ENCODE measurements around the gene NT5C2.
"Not testable (repeated sequence)": the region's sequence is repeated elsewhere in the genome, so short reads cannot be mapped to it uniquely, and the experiment has no call there.

Gene NT5C2

DNA sequence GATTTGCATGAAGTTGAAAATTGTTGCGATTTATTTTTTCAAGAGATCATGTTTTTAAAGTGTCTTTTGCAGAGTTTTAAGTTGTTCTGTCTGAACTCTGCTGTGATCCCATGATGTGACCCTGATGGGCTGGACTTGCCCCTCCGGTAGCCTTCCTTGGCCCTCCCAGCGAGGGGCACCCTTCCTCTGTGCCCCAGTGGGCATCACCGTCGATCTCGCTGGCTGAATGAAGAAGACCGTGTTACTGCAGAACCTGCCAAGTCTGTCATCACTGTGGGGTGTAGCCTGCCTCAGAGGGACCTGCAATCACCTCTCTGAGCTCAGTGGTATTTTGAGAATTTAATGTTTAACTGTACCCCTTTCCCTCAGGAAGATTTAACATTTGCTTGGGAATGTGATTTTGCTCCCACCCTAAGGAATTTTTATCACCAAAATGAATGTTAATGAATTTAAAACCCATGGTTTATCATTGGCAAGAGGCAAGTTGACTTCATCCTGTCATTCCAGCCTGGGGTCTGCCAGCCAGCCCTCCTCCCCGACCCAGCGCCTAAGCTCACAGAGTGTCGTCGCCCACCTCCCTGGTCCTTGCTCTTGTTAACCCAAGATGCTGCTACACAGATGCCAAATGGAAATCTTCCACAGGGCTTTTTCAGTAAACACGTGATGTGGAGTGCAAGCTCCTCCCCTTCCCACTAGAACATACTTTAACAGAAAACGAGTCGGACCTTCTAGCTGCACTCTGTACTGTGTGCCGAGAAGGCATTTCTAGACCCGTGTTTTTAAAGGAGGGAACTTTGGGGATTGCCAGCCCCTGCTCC lies 115.4 kb downstream of the NT5C2 start:
- TF ChIP-seq EZH2 (IDR thresholded peaks at IDR 0.05) (no peak), FOXP2 (optimal IDR thresholded peaks at IDR 0.05; ENCODE audit: control extremely low read depth, extremely low read length, insufficient read depth) (no peak), POLR2AphosphoS5 (IDR thresholded peaks at IDR 0.05; ENCODE audit: borderline replicate concordance, low read depth, low read length) (no peak)
- no peak overlapping the region for H3K27ac ChIP-seq

DNA sequence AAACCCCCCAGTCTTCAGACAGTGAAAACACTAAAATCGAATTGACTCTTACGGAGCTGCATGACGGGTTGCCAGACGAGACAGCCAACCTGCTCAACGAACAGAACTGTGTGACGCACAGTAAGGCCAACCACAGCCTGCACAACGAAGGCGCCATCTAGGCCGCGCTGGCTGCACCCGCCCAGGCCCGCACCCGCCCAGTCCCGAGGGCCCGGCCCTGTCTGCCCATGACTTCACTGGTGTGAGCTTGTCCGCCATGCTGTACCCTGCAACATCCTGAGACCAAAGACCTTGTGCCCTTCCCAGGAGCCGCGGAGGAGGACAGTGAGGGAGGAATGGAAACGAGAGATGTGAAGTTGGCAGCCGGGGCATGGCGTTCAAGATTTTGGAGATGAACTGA lies 116.1 kb downstream of the NT5C2 start:
- Histone ChIP-seq H3K9ac (ENCODE audit: insufficient read length) (no peak overlapping the region), H3K4me3 (no peak overlapping the region), H3K27ac (no peak overlapping the region), H3K36me3 (ENCODE audit: insufficient read depth, low read length) (no peaks in the 10 kb centered on the region), H3K9me3 (ENCODE audit: low read depth, low read length) (no peaks in the 10 kb centered on the region)
- no peak for TF ChIP-seq POLR2AphosphoS5 (IDR thresholded peaks at IDR 0.05; ENCODE audit: borderline replicate concordance, low read depth, low read length)
- no peak for TF ChIP-seq EZH2 (IDR thresholded peaks at IDR 0.05)
- no peak for TF ChIP-seq FOXP2 (optimal IDR thresholded peaks at IDR 0.05; ENCODE audit: control extremely low read depth, extremely low read length, insufficient read depth)
- no peak for DNase-seq (ENCODE audit: low read depth, low spot score)

More for the DNA sequence above, 115.4 kb downstream of the NT5C2 start:
- H3K4me3 ChIP-seq, result no peak overlapping the region
- no peaks in the 10 kb centered on the region for H3K36me3 ChIP-seq (ENCODE audit: insufficient read depth, low read length)
- no peak for DNase-seq (ENCODE audit: low read depth, low spot score)
- no peak overlapping the region for H3K9ac ChIP-seq (ENCODE audit: insufficient read length)
- H3K9me3 ChIP-seq (ENCODE audit: low read depth, low read length), result no peaks in the 10 kb centered on the region

DNA sequence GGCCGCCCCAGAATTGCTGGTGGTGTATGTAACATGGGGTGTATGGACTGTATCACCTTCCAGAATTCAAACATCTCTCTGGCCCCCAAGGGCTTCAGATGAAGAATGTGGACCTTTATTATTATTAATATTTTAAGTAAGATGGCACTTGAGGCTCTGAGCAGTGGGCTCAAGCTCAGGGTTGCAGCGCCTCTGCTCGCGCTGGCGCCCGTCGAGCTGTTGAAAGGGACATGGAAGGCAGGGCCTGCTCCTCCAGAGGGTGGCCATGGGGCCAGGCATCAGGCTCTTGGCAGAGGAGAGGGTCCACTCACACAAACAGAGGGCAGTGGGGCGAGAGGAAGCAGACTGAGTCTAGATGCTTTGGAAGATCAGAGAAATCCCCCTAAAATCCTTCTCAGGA lies 120.2 kb downstream of the NT5C2 start:
- TF ChIP-seq POLR2AphosphoS5 (IDR thresholded peaks at IDR 0.05; ENCODE audit: borderline replicate concordance, low read depth, low read length), result no peak
- no peak for TF ChIP-seq FOXP2 (optimal IDR thresholded peaks at IDR 0.05; ENCODE audit: control extremely low read depth, extremely low read length, insufficient read depth)
- TF ChIP-seq EZH2 (IDR thresholded peaks at IDR 0.05), result no peak

DNA sequence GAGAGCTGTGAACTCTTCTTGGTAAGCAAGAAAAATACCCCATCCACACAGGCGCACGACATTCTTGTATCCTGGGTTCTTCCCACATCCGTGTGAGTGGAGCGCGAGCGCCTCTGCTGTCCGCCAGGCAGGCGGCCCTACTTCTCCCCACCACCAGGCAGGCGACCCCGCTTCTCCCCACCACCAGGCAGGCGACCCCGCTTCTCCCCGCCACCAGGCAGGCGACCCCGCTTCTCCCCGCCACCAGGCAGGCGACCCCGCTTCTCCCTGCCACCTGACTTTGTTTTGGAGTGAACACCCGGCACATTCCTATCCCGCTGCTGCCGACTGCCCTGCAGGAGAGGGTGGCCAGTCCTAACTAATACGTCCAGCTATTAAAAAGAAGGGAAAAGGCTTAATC lies 120.8 kb downstream of the NT5C2 start:
- H3K9ac ChIP-seq (ENCODE audit: insufficient read length), result no peak overlapping the region

More for the DNA sequence above, 120.2 kb downstream of the NT5C2 start:
- Histone ChIP-seq H3K27ac (no peak overlapping the region), H3K36me3 (ENCODE audit: insufficient read depth, low read length) (no peaks in the 10 kb centered on the region), H3K9ac (ENCODE audit: insufficient read length) (no peak overlapping the region), H3K4me3 (no peak overlapping the region), H3K9me3 (ENCODE audit: low read depth, low read length) (no peaks in the 10 kb centered on the region)
- DNase-seq (ENCODE audit: low read depth, low spot score), result no peak

DNA sequence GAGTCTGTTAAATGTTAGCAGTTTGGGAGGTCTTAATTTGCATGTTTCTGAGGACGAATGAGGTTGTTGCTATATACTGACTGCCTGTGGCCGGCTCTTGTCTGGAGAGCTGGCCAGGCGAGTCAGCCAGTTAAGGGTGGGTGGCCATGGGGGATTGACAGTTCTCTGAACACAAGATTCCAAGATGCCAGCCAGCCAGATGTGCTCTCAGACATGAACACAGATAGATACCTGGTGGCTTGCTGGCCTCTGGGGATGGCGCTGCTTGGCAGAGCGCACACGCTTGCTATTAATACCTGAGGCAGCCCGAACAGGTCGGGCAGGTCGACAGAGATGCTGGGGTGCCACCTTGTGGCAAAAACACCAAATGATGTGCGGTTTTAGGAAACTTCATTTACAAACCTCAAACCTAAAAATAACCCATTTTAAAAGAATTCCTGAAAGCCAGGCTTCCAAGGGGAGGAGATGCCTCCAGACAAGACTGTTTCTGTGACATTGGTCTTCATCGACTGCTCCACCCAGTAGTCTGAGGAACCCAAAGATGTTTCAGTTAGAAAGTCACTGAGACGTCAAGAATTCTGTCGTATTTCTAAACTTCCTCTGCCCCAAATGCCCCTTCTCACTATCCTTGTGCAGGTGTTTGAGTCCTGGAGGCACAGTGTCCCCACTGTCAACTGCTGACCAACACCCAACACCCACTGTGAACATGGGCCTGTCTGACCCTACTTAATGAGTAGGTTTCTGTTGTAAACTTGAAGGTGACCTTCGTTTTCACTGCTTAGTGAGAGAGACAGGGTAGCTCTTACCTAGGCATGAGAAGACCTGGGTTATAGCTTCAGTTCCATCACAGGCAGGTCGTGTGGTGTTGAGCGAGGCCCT lies 123.4 kb downstream of the NT5C2 start:
- Histone ChIP-seq H3K9me3 (ENCODE audit: low read depth, low read length) (no peaks in the 10 kb centered on the region), H3K4me3 (no peak overlapping the region), H3K9ac (ENCODE audit: insufficient read length) (no peak overlapping the region), H3K36me3 (ENCODE audit: insufficient read depth, low read length) (no peaks in the 10 kb centered on the region), H3K27ac (no peak overlapping the region)
- DNase-seq (ENCODE audit: low read depth, low spot score), result no peak
- TF ChIP-seq POLR2AphosphoS5 (IDR thresholded peaks at IDR 0.05; ENCODE audit: borderline replicate concordance, low read depth, low read length) (no peak), FOXP2 (optimal IDR thresholded peaks at IDR 0.05; ENCODE audit: control extremely low read depth, extremely low read length, insufficient read depth) (no peak), EZH2 (IDR thresholded peaks at IDR 0.05) (no peak)

More for the DNA sequence above, 120.8 kb downstream of the NT5C2 start:
- TF ChIP-seq EZH2 (IDR thresholded peaks at IDR 0.05) (no peak), FOXP2 (optimal IDR thresholded peaks at IDR 0.05; ENCODE audit: control extremely low read depth, extremely low read length, insufficient read depth) (no peak), POLR2AphosphoS5 (IDR thresholded peaks at IDR 0.05; ENCODE audit: borderline replicate concordance, low read depth, low read length) (no peak)
- DNase-seq (ENCODE audit: low read depth, low spot score), result no peak
- H3K27ac ChIP-seq, result no peak overlapping the region
- no peaks in the 10 kb centered on the region for H3K9me3 ChIP-seq (ENCODE audit: low read depth, low read length)
- no peak overlapping the region for H3K4me3 ChIP-seq
- H3K36me3 ChIP-seq (ENCODE audit: insufficient read depth, low read length), result no peaks in the 10 kb centered on the region

DNA sequence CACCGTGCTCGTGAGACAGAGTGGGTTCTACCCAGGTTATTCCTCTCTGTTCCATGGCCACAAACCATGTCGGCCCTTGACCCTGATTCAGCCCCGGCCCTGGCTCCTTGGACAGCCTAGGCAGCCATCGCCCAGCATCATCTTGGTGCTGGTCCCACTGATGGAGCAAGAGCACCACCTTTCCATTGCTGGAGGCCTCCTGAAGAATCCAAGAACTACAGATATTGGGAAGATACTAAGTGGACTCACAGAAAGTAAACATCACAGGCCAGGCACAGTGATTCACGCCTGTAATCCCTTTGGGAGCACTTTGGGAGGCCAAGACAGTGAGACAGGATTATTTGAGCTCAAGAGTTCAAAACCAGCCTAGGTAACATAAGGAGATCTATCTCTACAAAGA lies 125.1 kb downstream of the NT5C2 start:
- no peaks in the 10 kb centered on the region for H3K9me3 ChIP-seq (ENCODE audit: low read depth, low read length)
- no peak for TF ChIP-seq POLR2AphosphoS5 (IDR thresholded peaks at IDR 0.05; ENCODE audit: borderline replicate concordance, low read depth, low read length)
- TF ChIP-seq EZH2 (IDR thresholded peaks at IDR 0.05), result no peak
- no peak for TF ChIP-seq FOXP2 (optimal IDR thresholded peaks at IDR 0.05; ENCODE audit: control extremely low read depth, extremely low read length, insufficient read depth)
- no peak overlapping the region for H3K27ac ChIP-seq
- no peak for DNase-seq (ENCODE audit: low read depth, low spot score)
- no peak overlapping the region for H3K9ac ChIP-seq (ENCODE audit: insufficient read length)
- no peak overlapping the region for H3K4me3 ChIP-seq
- no peaks in the 10 kb centered on the region for H3K36me3 ChIP-seq (ENCODE audit: insufficient read depth, low read length)

DNA sequence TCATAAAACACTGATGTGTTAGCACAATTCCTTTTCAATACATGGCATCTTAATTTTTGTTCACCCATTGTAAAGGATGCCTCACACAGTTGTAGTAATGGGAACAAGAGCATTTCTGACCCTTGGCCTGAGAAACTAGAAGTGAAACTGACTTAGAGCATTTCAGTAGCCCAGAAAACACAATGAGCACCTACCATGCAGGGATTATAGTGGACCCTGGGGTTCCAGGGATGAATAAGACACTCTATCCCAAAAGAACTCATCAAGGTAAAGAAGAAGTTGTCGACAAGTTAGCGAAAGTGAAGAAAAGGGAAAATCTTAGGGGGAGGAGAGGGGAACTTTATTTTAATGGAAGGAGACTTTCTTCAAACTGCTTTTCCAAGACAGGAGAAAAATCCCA lies 125.6 kb downstream of the NT5C2 start:
- Histone ChIP-seq H3K36me3 (ENCODE audit: insufficient read depth, low read length) (no peaks in the 10 kb centered on the region), H3K9ac (ENCODE audit: insufficient read length) (no peak overlapping the region), H3K4me3 (no peak overlapping the region), H3K9me3 (ENCODE audit: low read depth, low read length) (no peaks in the 10 kb centered on the region), H3K27ac (no peak overlapping the region)
- DNase-seq (ENCODE audit: low read depth, low spot score), result no peak
- TF ChIP-seq POLR2AphosphoS5 (IDR thresholded peaks at IDR 0.05; ENCODE audit: borderline replicate concordance, low read depth, low read length), result no peak

DNA sequence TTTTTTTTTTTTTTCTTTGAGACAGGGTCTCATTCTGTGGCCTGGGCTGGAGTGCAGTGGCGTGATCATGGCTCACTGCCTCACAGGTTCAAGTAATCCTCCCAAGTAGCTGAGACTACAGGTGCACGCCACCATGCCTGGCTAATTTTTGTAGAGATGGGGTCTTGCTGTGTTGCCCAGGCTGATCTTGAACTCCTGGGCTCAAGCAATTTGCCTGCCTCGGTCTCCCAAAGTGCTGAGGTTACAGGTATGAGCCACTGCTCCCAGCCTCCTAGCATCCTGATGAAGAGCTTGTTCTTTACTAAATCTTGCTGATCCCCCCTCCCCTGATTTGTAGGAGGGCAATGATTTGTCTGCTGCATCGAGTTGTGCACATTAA lies 126.0 kb downstream of the NT5C2 start:
- H3K27ac ChIP-seq; H3K4me3 ChIP-seq; DNase-seq (ENCODE audit: low read depth, low spot score); H3K9ac ChIP-seq (ENCODE audit: insufficient read length); H3K9me3 ChIP-seq (ENCODE audit: low read depth, low read length); H3K36me3 ChIP-seq (ENCODE audit: insufficient read depth, low read length): not testable (repeated sequence)

All from SK-N-MC (cell line).